Ovary (tissue), 3 donors: Measurements from ENCODE around the gene AP3B1.

Source experiments
- POLR2A ChIP-seq: fragments of 450-650 bp; IDR thresholded peaks from one replicate; pipeline ENCODE4 v1.6.1; 2017; ENCODE audit warnings: antibody characterized with exemption, mild to moderate bottlenecking, moderate library complexity
- TF ChIP-seq, protein P1 (sequence below), 3 donors: fragments of 450-650 bp in 2 of 3; fragments of 200-600 bp in 1 of 3; IDR thresholded peaks; one replicate each; pipeline versions ENCODE4 v1.5.1 to v1.8.0; 2016 to 2022; ENCODE audit warnings: antibody characterized with exemption in 3 of 3, mild to moderate bottlenecking in 1 of 3
- donor health status: DM: no; HTN: no; CAD: no.

DNA sequence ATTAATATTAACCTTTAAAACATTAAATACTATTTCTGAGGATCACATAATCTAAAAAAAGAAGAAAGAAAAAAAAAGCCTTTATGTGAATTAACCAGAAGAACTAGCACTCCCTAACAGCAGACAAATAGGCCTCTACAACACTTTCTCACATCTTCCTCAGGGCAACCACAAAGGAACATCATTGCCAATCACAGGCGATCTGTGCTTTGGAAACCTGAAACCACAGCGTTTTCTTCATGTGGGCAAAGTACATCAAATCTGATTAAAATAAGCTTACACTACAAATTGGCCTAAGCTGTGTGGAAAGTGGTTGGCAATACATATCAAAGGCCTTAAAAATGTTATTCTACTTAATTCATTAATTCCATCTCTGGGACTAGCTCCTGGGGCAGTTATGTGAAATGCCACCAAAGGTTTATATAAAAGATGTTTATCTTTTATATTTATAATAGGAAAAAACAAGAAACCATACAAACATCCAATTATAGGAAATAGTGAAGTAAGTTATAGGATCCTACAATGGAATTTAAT lies 333.6 kb downstream of the AP3B1 start:
- TF ChIP-seq, protein P1, sequence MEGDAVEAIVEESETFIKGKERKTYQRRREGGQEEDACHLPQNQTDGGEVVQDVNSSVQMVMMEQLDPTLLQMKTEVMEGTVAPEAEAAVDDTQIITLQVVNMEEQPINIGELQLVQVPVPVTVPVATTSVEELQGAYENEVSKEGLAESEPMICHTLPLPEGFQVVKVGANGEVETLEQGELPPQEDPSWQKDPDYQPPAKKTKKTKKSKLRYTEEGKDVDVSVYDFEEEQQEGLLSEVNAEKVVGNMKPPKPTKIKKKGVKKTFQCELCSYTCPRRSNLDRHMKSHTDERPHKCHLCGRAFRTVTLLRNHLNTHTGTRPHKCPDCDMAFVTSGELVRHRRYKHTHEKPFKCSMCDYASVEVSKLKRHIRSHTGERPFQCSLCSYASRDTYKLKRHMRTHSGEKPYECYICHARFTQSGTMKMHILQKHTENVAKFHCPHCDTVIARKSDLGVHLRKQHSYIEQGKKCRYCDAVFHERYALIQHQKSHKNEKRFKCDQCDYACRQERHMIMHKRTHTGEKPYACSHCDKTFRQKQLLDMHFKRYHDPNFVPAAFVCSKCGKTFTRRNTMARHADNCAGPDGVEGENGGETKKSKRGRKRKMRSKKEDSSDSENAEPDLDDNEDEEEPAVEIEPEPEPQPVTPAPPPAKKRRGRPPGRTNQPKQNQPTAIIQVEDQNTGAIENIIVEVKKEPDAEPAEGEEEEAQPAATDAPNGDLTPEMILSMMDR (IDR thresholded peaks at IDR 0.05), result no peak
- no peak for TF ChIP-seq POLR2A
